HepG2 (cell line): ENCODE results near the gene ARL17B. TPM values are rescaled to one million over a fixed set of nuclear protein-coding genes. Genes with fewer than 3 reads are reported as not detected.
A peak's percentile ranks its signal among the peaks of the same experiment; 100 is the strongest.
"Not testable (repeated sequence)": the region's sequence is repeated elsewhere in the genome, so short reads cannot be mapped to it uniquely, and the experiment has no call there.

Experiments
- CEBPG ChIP-seq: IDR thresholded peaks from 2 replicates; pipeline ENCODE4 v1.6.1; 2016
- DRAP1 ChIP-seq: IDR thresholded peaks from 2 replicates; pipeline ENCODE4 v1.6.1; 2016; ENCODE audit warnings: missing genetic modification reagents, missing compliant biosample characterization
- EP300 ChIP-seq, 3 experiments: sonication (generic) in 1 of 3; formaldehyde crosslinking in 1 of 3; IDR thresholded peaks; 2 replicates each; pipeline versions ENCODE4 v1.5.1 to v1.6.1; 2011 to 2020; ENCODE audit warnings: low read depth in 2 of 3, low read length in 2 of 3, borderline replicate concordance in 1 of 3, improper control_type of control experiment in 1 of 3, mild to moderate bottlenecking in 1 of 3, missing genetic modification reagents in 1 of 3, moderate library complexity in 1 of 3
- ERF ChIP-seq: IDR thresholded peaks from 2 replicates; pipeline ENCODE4 v1.6.1; 2018; ENCODE audit warnings: missing biosample characterization, missing genetic modification reagents
- FOSL2 ChIP-seq: sonication (generic); formaldehyde crosslinking; IDR thresholded peaks from 2 replicates; pipeline ENCODE4 v1.4.0; 2020; ENCODE audit warnings: missing genetic modification reagents
- FOXA3 ChIP-seq: IDR thresholded peaks from 2 replicates; pipeline ENCODE4 v1.6.1; 2016; ENCODE audit warnings: missing genetic modification reagents, missing compliant biosample characterization
- HMGXB4 ChIP-seq, 2 experiments: sonication (generic) in 1 of 2; formaldehyde crosslinking in 1 of 2; IDR thresholded peaks; 2 replicates each; pipeline versions ENCODE4 v1.4.0 to v1.6.1; 2018 to 2020; ENCODE audit warnings: missing genetic modification reagents in 2 of 2, borderline replicate concordance in 1 of 2, low read depth in 1 of 2, mild to moderate bottlenecking in 1 of 2, missing biosample characterization in 1 of 2
- IKZF5 ChIP-seq: IDR thresholded peaks from 2 replicates; pipeline ENCODE4 v1.6.1; 2018; ENCODE audit warnings: missing genetic modification reagents, mild to moderate bottlenecking, missing compliant biosample characterization
- MAFF ChIP-seq: IDR thresholded peaks from 2 replicates; pipeline ENCODE4 v1.6.1; 2011; ENCODE audit warnings: low read depth, low read length, improper control_type of control experiment
- MIER2 ChIP-seq: IDR thresholded peaks from 2 replicates; pipeline ENCODE4 v1.6.1; 2016; ENCODE audit warnings: missing biosample characterization, missing genetic modification reagents
- NFE2L2 ChIP-seq: fragments of 150-350 bp; IDR thresholded peaks from 2 replicates; pipeline ENCODE4 v1.6.1; 2014; ENCODE audit warnings: low read length
- SMC3 ChIP-seq: IDR thresholded peaks from 2 replicates; pipeline ENCODE4 v1.6.1; 2011; ENCODE audit warnings: low read length, improper control_type of control experiment
- STAG1 ChIP-seq: sonication (generic); formaldehyde crosslinking; IDR thresholded peaks from 2 replicates; pipeline ENCODE4 v1.4.0; 2020; ENCODE audit warnings: missing genetic modification reagents
- TEAD3 ChIP-seq: optimal IDR thresholded peaks from 2 replicates; pipeline ENCODE3; 2016; ENCODE audit warnings: borderline replicate concordance
- TFE3 ChIP-seq: IDR thresholded peaks from 2 replicates; pipeline ENCODE4 v1.6.1; 2016
- THAP11 ChIP-seq: IDR thresholded peaks from 2 replicates; pipeline ENCODE4 v1.6.1; 2016; ENCODE audit warnings: missing biosample characterization, missing genetic modification reagents
- polyA plus RNA-seq, 8 experiments: library from polyadenylated mRNA; depleted of rRNA in 3 of 8; stranded (reverse) in 7 of 8; unstranded in 1 of 8; fragments of >200 nt; fragmentation: Illumina TruSeq in 4 of 8; extraction: Trizol in 4 of 8; gene quantifications; 2 replicates each; pipeline versions ENCODE4 v1.2.1 to v1.2.3, GENCODE V29; 2011 to 2016; ENCODE audit warnings: low read depth in 4 of 8, missing spikeins in 1 of 8, mixed read lengths in 1 of 8; ENCODE audit not compliant: insufficient read depth in 1 of 8
- total RNA-seq, 5 experiments: library from RNA; depleted of rRNA; stranded (reverse); fragments of >200 nt; fragmentation: Illumina TruSeq; extraction: Trizol; gene quantifications; 2 replicates each; pipeline ENCODE4 v1.2.3, GENCODE V29; 2016; ENCODE audit warnings: low read depth in 1 of 5
- TF ChIP-seq, protein P1 (sequence below): IDR thresholded peaks from 2 replicates; pipeline ENCODE4 v1.4.0; 2020; ENCODE audit warnings: mild to moderate bottlenecking, missing genetic modification reagents

The ARL17B gene
- total and polyA plus RNA-seq, 2 of the 13 experiments (the other 11 are each of a cell fraction or from before 2014, with no cell fraction given): 14.2 to 25.8 TPM

DNA sequence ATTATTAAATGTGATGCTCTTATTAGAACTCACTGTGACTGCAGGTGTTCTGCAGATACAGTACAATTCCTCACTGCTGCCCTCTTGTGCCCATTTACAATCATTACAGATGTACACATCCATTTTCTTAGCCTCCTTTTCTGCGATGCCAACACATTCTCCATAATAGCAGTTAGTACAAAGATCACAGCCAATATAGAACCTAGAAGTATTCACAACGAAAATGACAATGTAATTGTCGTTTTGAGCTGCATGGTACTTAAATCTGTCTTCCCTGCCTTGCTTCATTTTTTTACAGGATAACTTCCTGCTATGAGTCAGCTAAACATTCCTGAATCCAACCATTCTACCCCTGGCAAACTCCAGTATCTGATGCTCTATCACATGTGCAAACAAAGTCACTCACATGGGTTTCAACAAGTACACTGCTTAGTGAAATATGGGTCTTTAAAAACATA, 74.8 kb downstream of the ARL17B start (continued):
- TF ChIP-seq THAP11 (CRISPR knock-in tag) (peak; percentile 55), MAFF (peak; percentile 36; the same call in 1 of the 2 replicates), ERF (CRISPR knock-in tag) (peak; percentile 37; the same call in 1 of the 2 replicates), EP300 (IDR thresholded peaks at IDR 0.05; ENCODE audit: low read depth in 2 of 2, low read length in 2 of 2) (peak in 1 of 2 experiments; percentile 40; a peak in 1 of 4 replicates), STAG1 (peak; percentile 82), MIER2 (0 out of 2 replicates have a peak, but pooled peaks have one; percentile 18), NFE2L2 (peak; percentile 48), SMC3 (peak; percentile 57), FOSL2 (peak; percentile 90), DRAP1 (CRISPR knock-in tag) (0 out of 2 replicates have a peak, but pooled peaks have one; percentile 43), HMGXB4 (CRISPR knock-in tag; IDR thresholded peaks at IDR 0.05; ENCODE audit: borderline replicate concordance in 1 of 2, low read depth in 1 of 2) (peak; percentile 28 to 82; a peak in 1 of 4 replicates), CEBPG (CRISPR knock-in tag) (peak; percentile 33; the same call in 1 of the 2 replicates), FOXA3 (CRISPR knock-in tag) (peak; percentile 79), TEAD3 (peak; percentile 86), IKZF5 (CRISPR knock-in tag) (peak; percentile 47; the same call in 1 of the 2 replicates), TFE3 (CRISPR knock-in tag) (peak; percentile 31; the same call in 1 of the 2 replicates)
- TF ChIP-seq EP300 (CRISPR knock-in tag; IDR thresholded peaks at IDR 0.05; ENCODE audit: borderline replicate concordance): not testable (repeated sequence)
- TF ChIP-seq, protein P1, sequence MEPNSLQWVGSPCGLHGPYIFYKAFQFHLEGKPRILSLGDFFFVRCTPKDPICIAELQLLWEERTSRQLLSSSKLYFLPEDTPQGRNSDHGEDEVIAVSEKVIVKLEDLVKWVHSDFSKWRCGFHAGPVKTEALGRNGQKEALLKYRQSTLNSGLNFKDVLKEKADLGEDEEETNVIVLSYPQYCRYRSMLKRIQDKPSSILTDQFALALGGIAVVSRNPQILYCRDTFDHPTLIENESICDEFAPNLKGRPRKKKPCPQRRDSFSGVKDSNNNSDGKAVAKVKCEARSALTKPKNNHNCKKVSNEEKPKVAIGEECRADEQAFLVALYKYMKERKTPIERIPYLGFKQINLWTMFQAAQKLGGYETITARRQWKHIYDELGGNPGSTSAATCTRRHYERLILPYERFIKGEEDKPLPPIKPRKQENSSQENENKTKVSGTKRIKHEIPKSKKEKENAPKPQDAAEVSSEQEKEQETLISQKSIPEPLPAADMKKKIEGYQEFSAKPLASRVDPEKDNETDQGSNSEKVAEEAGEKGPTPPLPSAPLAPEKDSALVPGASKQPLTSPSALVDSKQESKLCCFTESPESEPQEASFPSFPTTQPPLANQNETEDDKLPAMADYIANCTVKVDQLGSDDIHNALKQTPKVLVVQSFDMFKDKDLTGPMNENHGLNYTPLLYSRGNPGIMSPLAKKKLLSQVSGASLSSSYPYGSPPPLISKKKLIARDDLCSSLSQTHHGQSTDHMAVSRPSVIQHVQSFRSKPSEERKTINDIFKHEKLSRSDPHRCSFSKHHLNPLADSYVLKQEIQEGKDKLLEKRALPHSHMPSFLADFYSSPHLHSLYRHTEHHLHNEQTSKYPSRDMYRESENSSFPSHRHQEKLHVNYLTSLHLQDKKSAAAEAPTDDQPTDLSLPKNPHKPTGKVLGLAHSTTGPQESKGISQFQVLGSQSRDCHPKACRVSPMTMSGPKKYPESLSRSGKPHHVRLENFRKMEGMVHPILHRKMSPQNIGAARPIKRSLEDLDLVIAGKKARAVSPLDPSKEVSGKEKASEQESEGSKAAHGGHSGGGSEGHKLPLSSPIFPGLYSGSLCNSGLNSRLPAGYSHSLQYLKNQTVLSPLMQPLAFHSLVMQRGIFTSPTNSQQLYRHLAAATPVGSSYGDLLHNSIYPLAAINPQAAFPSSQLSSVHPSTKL (CRISPR knock-in tag): peak; percentile 78
